ENCODE data around the gene ZC3H6. TPM values are rescaled to one million over a fixed set of nuclear protein-coding genes. Genes with fewer than 3 reads are reported as not detected.
A peak's percentile ranks its signal among the peaks of the same experiment; 100 is the strongest.

ZC3H6 gene
- total RNA-seq: 3.7 TPM

GRCh38 chr2:112275311-112275886 lies at the start of gene ZC3H6:
Gene ZC3H6, plus strand, starts transcription at chr2:112275597. Its CDS starts 398 bp downstream, at chr2:112275995.
- DNase-seq (ENCODE audit: low spot score): peak; percentile 100
- peak; percentile 92 for ATAC-seq

- DNase-seq (ENCODE audit: low spot score) (no peak), ATAC-seq (peak; percentile 21)
Measured at GRCh38 chr2:112229348-112229747, 46.0 kb upstream of the ZC3H6 start.

DNA sequence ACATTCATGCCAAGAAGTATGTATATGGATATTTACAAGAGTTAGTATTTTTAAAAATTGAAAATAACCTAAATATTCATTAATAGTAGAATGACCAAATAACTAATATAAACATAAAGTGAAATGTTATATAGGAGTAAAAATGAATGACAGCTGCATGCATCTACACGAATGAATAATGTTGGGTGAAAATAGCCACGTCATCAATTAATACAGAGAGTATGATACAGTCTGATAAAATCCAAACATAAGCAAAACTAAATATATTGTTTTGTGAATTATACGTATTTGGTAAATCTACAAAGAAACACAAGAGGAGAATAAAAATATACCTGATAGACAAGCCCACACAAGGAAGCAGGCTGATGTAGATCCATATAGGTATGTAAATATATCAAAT lies 45.0 kb upstream of the ZC3H6 start:
- ATAC-seq: no peak
- no peak for DNase-seq (ENCODE audit: low spot score)

- DNase-seq (ENCODE audit: low spot score): no peak
- no peak for ATAC-seq
Measured at GRCh38 chr2:112239862-112240261, 35.5 kb upstream of the ZC3H6 start.

GRCh38 chr2:112242384-112242783 lies 33.0 kb upstream of the ZC3H6 start:
- ATAC-seq: no peak
- no peak for DNase-seq (ENCODE audit: low spot score)

- no peak for DNase-seq (ENCODE audit: low spot score)
- no peak for ATAC-seq
Measured at GRCh38 chr2:112243233-112243632, 32.2 kb upstream of the ZC3H6 start.

- DNase-seq (ENCODE audit: low spot score): no peak
- ATAC-seq: no peak
Measured at GRCh38 chr2:112244854-112245253, 30.5 kb upstream of the ZC3H6 start.

GRCh38 chr2:112251271-112251670 lies 24.1 kb upstream of the ZC3H6 start:
- DNase-seq (ENCODE audit: low spot score) (no peak), ATAC-seq (no peak)

DNA sequence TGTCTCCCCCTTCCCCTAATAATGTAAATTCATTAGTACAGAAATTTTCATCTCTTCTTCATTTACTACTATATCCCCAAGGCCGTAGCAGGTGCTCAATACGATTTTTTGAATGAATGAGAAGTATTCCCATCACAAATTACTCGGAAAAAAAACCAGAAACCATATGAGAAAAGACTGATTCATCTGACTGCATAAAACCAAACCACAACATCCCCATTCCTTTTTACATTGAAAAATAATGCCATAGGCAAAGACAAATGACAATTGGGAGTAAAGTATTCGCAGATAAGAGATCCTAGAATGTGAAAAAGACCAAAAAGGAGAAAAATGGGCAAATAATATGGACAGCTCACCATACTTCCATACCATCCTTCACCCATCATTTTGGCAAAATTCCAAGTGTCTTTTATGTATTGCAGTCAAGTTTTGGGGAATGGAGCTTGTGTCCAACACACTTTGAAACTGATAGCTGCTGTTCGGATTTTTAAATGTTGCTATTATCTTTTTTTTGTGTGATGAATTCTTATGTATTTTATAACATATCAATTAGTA lies 22.1 kb upstream of the ZC3H6 start:
- DNase-seq (ENCODE audit: low spot score): no peak
- no peak for ATAC-seq

DNA sequence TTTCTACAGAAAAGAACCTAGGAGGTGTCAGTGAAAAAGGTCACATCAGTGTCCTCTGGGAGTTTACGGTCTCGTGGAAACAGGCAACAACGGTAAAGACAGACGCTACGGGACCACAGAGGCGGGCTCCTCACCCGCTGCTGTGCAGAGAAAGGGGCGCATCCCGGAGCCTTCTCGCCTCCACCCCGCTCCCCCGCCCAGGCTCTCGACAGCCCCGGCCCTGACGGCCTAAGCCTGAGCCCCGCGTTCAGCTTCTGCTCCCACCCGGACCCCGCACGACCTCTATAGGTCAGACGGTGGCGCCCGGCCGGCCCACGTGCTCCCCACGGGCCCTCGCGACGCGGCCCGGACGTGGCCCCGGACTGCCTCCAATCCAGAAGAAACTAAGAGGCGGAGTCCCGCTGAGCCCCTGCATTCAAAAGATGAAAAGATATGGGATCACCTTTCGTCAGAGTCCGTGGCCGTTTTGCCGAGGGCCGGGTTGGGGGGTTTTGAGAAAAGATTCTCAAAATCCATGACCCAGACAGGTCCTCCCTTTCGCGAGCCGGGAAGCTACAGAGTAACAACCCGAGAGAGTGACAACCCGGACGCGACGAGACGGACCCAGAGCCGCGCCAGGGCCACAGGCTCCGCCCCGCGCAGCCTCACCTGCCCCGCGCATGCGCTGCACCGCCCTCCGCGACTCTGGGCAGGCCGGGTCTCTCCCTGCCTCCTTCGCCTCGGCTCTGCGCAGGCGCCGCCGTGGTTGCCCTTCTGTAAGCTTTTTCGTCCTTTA lies 20.7 kb upstream of the ZC3H6 start, which contains the start of gene ZC3H8:
TSS of gene ZC3H8 (minus strand) at position 577 of the 775 bp plus-strand sequence. CDS start at position 516, 61 bp downstream.
- ATAC-seq (peak; percentile 96), DNase-seq (ENCODE audit: low spot score) (peak; percentile 96)

DNA sequence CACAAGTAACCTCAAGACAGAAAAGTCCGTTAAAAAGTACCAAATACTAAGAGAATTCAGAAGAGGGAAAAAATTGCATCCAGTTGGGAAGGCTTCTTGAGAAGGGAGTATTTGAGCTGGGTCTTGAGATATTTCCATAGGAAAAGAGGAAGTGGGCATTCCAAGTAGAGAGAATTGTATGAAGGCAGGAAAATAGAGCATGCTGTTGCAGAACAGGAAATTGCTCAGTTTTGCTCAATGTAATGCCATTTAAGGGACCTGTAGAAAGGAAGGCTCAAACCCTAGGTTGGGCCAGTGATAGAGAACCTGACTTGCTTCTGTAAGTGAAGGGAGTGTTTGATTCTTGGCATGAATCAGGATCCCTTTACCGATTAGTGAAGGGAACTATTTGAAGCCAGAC lies 19.5 kb upstream of the ZC3H6 start:
- ATAC-seq (no peak), DNase-seq (ENCODE audit: low spot score) (no peak)

- DNase-seq (ENCODE audit: low spot score) (no peak), ATAC-seq (no peak)
Measured at GRCh38 chr2:112256654-112257053, 18.7 kb upstream of the ZC3H6 start.

DNA sequence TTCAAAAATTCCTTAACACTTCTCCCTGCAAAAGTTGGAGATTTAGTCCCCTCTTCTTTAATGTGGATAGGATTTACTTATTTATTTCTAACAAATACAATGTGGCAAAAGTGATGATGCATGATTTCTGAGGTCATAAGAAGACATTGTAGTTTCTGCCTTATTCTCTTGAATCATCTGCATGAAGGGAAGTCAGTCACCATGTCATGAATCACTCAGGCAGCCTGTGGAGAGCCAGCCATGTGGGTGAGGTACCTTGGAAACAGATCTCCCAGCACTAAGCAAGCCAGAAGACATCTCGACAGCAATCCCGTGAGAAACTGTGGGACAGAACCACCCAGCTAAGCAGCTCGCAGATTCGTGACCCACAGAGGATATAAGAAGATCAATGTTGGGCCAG lies 17.8 kb upstream of the ZC3H6 start:
- ATAC-seq: no peak
- DNase-seq (ENCODE audit: low spot score): no peak

DNA sequence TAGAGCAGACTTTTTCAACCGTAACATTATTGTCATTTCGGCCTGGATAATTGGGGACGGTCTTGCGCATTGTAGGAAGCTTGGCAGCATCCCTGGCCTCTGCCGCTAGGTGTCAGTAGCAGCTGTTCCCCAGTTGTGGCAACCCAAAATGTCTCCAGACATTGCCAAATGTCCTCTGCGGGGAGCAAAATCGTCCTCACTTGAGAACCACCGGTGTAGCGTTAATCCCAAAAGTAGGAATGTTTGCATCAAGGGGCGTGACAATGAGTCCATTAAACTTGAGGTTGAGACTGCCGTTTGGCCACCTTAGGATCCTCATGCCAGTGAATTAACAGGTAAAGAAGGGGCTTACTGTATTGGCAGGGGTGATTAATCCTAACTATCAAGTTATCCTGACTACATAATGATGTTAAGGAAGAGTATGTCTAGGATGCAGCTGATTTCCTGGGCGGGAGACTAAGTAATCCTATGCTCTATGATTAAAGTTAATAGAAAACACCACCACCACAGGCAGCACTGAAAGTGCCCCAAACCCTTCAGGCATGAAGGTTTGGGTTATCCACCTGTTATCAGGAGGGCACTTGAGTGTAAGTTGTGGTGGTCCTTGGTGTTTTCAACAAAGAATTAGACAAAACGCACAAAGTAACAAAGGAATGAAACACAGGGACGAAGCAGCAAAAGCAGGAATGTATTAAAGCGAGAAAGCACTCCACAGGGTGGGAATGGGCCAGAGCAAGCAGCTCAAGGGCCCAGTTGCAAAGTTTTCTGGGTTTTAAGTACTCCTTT lies 15.7 kb upstream of the ZC3H6 start:
- DNase-seq (ENCODE audit: low spot score): peak; percentile 83
- ATAC-seq: peak; percentile 82

GRCh38 chr2:112260295-112260625 lies 15.1 kb upstream of the ZC3H6 start:
- ATAC-seq: no peak
- DNase-seq (ENCODE audit: low spot score): no peak

GRCh38 chr2:112262876-112263275 lies 12.5 kb upstream of the ZC3H6 start:
- DNase-seq (ENCODE audit: low spot score) (no peak), ATAC-seq (no peak)

GRCh38 chr2:112268547-112268946 lies 6.8 kb upstream of the ZC3H6 start:
- ATAC-seq: no peak
- DNase-seq (ENCODE audit: low spot score): no peak

GRCh38 chr2:112272669-112273068 lies 2.7 kb upstream of the ZC3H6 start:
- no peak for ATAC-seq
- no peak for DNase-seq (ENCODE audit: low spot score)

DNA sequence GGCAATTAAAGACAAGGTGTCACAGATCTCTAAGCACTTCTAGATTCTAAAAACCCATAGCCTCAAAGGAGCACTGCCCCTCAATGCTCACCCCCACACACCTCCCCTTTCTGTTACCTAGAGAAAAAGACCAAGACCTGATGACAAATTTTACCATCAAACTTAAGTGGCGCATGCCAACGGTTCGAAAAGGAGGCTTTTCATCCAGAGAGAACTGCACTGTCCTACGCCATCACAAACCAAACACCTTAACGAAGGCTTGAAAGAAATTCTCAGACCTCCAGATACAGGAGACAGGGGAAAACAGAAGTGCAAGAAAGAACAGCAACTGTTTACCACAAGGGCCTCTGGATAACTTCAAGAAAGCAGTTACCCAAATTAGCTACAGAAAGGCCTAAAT lies 2.0 kb upstream of the ZC3H6 start:
- DNase-seq (ENCODE audit: low spot score) (no peak), ATAC-seq (no peak)

GRCh38 chr2:112275887-112276773 lies 733 bp downstream of the ZC3H6 start:
- DNase-seq (ENCODE audit: low spot score): peak; percentile 98
- peak; percentile 80 for ATAC-seq

GRCh38 chr2:112276954-112277353 lies 1.6 kb downstream of the ZC3H6 start:
- no peak for ATAC-seq
- DNase-seq (ENCODE audit: low spot score): no peak

Data from left lobe of liver (tissue), 2 donors.